Fibroblast of gingiva (primary cell): ENCODE data around the gene WSB1.
"Not testable (repeated sequence)": the region's sequence is repeated elsewhere in the genome, so short reads cannot be mapped to it uniquely, and the experiment has no call there.

ENCODE experiments used
- DNase-seq: peaks from one replicate; pipeline ENCODE4 v3.0.0-alpha.2; 2011; ENCODE audit warnings: low read depth

WSB1 gene

GRCh38 chr17:27279132-27279531 lies 14.8 kb upstream of the WSB1 start:
- not testable (repeated sequence) for DNase-seq

- DNase-seq = no peak
Measured at GRCh38 chr17:27280527-27280926, 13.4 kb upstream of the WSB1 start.

GRCh38 chr17:27281438-27281837 lies 12.5 kb upstream of the WSB1 start:
- DNase-seq = no peak

- peak; percentile 78 for DNase-seq
Measured at GRCh38 chr17:27282054-27282551, 11.8 kb upstream of the WSB1 start.

GRCh38 chr17:27283060-27283459 lies 10.9 kb upstream of the WSB1 start:
- DNase-seq = no peak

GRCh38 chr17:27283751-27284150 lies 10.2 kb upstream of the WSB1 start:
- DNase-seq = no peak

GRCh38 chr17:27284811-27285415 lies 9.0 kb upstream of the WSB1 start:
- DNase-seq = no peak

GRCh38 chr17:27285516-27285915 lies 8.4 kb upstream of the WSB1 start:
- DNase-seq = no peak

GRCh38 chr17:27288183-27288582 lies 5.7 kb upstream of the WSB1 start:
- DNase-seq = no peak

- no peak for DNase-seq
Measured at GRCh38 chr17:27289856-27290255, 4.1 kb upstream of the WSB1 start.

- DNase-seq = no peak
Measured at GRCh38 chr17:27290916-27291598, 2.9 kb upstream of the WSB1 start.

- no peak for DNase-seq
Measured at GRCh38 chr17:27293359-27293897, 486 bp upstream of the WSB1 start.

GRCh38 chr17:27294689-27295630 lies 1.0 kb downstream of the WSB1 start:
- DNase-seq = peak; percentile 91

GRCh38 chr17:27295945-27296344 lies 2.0 kb downstream of the WSB1 start:
- no peak for DNase-seq

GRCh38 chr17:27296428-27296979 lies 2.6 kb downstream of the WSB1 start:
- peak; percentile 82 for DNase-seq

- DNase-seq = no peak
Measured at GRCh38 chr17:27299384-27300049, 5.6 kb downstream of the WSB1 start.

GRCh38 chr17:27303734-27304133 lies 9.8 kb downstream of the WSB1 start:
- no peak for DNase-seq

GRCh38 chr17:27306276-27306835 lies 12.4 kb downstream of the WSB1 start:
- DNase-seq = no peak

GRCh38 chr17:27310565-27311110 lies 16.7 kb downstream of the WSB1 start:
- DNase-seq = no peak

GRCh38 chr17:27313301-27313700 lies 19.4 kb downstream of the WSB1 start:
- no peak for DNase-seq

- peak; percentile 82 for DNase-seq
Measured at GRCh38 chr17:27315322-27315721, 21.4 kb downstream of the WSB1 start.
